ENCODE results near the gene SLC4A3. TPM values are rescaled to one million over a fixed set of nuclear protein-coding genes. Genes with fewer than 3 reads are reported as not detected.

Gene SLC4A3
- total and polyA plus RNA-seq, 2 of the 8 experiments (the other 6 are each of a cell fraction or from before 2014, with no cell fraction given): 4.8 to 7.4 TPM

DNA sequence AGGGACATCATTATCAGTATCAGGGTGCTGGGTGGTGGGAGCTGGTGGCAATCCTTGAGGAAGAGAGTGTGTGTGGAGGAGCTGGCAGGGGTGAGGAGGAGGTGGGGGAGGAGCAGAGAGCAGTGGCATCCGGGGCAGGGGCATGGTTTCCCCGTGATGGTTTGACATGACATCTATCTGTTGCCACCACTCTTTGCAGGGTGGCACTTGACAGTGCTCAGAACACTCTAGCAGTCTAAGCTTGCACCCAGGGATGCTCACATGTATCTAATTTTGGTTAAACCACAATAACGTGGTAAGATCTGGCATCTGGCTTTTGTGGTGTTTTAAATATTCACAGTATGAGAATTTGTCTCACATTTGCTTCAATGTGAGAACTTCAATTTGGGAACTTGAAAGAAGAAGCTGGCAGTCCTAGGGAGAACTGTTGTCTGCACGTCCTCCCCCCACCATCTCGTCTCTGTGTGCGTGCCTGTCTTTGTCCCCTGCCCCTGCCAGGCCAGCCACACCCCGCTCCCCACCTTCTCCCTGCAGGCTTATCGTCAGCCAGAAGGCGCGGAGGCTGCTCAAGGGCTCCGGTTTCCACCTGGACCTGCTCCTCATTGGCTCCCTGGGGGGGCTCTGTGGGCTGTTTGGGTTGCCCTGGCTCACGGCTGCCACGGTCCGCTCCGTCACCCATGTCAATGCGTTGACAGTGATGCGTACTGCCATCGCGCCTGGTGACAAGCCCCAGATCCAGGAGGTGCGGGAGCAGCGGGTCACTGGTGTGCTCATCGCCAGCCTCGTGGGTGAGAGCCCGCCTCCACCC is 11.7 kb downstream of the SLC4A3 start (continued):
- TF ChIP-seq CHD7 (IDR thresholded peaks at IDR 0.05; ENCODE audit: insufficient replicate concordance, low read length) (no peak), EP300 (IDR thresholded peaks at IDR 0.05; ENCODE audit: borderline replicate concordance in 1 of 2, low read depth in 2 of 2, low read length in 2 of 2) (no peak), CHD1 (IDR thresholded peaks at IDR 0.05; ENCODE audit: low read depth, low read length) (no peak), EZH2 (IDR thresholded peaks at IDR 0.05; ENCODE audit: low read depth, low read length, severe bottlenecking) (no peak), CBX5 (IDR thresholded peaks at IDR 0.05; ENCODE audit: low read depth, low read length) (no peak), ASH2L (IDR thresholded peaks at IDR 0.05; ENCODE audit: low read length) (no peak), BCL11A (IDR thresholded peaks at IDR 0.05; ENCODE audit: low read depth in 2 of 2, low read length in 2 of 2) (no peak)
- TF ChIP-seq, protein P1, sequence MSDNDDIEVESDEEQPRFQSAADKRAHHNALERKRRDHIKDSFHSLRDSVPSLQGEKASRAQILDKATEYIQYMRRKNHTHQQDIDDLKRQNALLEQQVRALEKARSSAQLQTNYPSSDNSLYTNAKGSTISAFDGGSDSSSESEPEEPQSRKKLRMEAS (IDR thresholded peaks at IDR 0.05): no peak
